HG02678 (cell line): ENCODE data around the gene TIPARP.
"Not testable (repeated sequence)": the region's sequence is repeated elsewhere in the genome, so short reads cannot be mapped to it uniquely, and the experiment has no call there.

ENCODE experiments used
- ATAC-seq: cut with Tn5 transposase; IDR thresholded peaks from one replicate; pipeline ENCODE4 v1.9.1; 2021; ENCODE audit warnings: mild to moderate bottlenecking, moderate library complexity; ENCODE audit not compliant: unreplicated experiment

TIPARP gene

DNA sequence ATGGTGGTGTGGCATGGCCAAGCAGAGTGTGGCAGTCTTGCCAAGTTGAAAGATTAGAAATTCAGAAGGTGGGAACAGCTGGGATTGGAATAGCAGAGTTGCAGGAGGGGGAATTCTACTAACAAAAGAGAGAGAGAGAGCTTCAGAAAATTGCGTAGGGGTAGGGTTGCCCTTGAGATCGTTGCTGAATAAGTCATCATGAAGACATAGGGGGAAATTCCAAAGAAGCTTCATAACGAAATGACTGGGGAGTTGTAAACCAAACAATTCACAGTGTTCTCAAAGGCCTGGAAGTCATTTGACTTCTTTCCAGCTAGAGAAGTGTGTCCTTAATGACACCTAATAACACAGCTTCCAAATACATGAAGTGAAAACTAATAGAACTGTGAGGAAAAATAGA is 26.3 kb upstream of the TIPARP start:
- ATAC-seq: no peak

DNA sequence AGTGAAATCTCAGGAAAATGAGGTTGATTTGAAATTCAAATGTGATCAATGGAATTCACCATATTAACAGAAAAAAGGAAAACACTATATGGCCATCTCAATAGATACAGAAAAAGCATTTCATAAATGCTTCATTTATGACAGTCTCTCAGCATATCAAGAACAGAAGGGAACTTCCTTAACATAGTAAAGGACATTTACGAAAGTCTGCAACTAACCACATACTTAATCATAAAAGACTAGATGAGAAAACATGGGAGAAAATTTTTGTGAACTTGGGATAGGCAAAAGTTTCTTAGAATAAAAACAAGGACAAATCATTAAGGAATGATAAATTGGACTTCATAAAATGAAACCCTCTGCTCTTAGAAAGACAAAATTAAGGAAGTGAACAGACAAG is 24.7 kb upstream of the TIPARP start:
- no peak for ATAC-seq

DNA sequence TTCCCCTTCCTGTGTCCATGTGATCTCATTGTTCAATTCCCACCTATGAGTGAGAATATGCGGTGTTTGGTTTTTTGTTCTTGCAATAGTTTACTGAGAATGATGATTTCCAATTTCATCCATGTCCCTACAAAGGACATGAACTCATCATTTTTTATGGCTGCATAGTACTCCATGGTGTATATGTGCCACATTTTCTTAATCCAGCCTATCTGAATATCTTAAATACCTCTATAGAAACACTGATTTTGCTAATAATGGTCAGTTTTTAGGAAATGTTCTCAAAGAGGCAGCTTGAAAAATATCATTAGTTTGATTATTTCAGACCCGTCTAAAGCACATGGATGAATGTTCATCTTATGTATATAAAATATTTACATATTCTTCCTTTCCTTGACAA is 21.7 kb upstream of the TIPARP start:
- ATAC-seq: not testable (repeated sequence)

DNA sequence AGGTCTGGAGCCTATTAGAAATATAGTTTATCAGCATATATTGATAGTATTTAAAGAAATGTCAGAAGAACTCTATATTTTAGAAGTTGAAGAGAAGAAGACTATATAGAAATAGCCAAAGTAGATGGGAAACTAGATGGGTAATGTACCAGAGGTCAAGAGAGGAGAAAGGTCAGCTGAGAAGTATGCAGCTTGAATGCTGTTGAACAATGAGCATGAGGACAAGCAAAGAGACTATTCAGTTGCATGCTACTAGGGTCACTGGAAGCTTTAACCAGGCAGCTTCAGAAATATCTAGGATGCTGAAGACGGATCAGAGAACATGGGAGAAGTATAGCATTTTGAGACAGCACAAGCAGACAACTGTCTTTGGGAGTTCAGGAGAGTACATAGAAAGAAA is 19.6 kb upstream of the TIPARP start:
- no peak for ATAC-seq

DNA sequence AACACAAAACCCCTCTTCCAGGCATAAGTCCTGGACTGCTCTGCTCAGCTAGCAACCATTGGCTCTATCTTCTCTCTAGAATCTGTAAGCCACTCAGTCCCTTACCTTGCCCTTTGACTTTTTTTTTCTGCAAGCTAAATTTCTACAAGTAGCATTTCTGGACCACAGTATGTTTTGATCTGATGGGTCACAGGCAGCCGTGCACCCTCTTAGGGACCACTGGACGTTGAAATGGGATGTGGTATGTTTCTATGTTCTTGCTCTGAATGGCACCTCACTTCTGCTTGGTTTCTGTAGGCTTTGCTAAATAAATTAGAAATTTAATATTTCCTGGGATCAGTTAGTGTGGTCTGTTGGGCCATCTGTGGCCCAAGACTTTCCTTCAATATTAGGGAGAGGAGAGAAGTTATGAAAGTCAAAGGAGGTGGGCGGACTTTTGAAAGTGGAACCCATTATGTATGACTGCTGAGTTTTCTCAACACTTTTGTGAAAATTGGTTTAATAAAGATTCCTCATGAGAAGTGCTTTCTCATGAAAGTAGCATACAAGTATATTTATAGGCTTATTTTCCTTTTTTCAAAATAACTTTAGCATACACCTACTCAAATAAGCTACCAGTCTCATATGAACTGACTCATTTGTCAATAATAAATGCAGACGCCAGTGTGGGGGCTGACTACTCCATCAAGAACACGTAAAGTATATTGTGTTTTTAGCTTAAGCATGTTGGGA is 18.4 kb upstream of the TIPARP start:
- peak; percentile 43 for ATAC-seq

DNA sequence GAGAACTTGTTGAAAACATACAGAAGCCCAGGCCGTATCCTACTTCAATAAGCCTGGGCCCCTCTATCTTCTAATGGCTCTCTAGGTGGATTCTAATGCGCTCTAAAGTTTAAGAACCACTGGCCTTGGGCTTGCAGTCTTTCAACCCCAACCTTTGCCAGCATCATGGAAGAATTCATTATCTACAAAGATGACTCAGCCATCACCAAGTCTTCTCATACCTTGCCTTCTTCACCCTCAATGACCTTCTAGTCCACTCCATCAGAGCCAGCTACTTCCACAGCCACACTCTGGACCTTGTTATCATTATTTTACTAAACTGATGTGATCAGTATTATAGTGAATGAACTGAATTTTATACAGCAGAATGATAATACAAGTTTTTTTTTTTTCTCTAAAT is 16.9 kb upstream of the TIPARP start:
- no peak for ATAC-seq

DNA sequence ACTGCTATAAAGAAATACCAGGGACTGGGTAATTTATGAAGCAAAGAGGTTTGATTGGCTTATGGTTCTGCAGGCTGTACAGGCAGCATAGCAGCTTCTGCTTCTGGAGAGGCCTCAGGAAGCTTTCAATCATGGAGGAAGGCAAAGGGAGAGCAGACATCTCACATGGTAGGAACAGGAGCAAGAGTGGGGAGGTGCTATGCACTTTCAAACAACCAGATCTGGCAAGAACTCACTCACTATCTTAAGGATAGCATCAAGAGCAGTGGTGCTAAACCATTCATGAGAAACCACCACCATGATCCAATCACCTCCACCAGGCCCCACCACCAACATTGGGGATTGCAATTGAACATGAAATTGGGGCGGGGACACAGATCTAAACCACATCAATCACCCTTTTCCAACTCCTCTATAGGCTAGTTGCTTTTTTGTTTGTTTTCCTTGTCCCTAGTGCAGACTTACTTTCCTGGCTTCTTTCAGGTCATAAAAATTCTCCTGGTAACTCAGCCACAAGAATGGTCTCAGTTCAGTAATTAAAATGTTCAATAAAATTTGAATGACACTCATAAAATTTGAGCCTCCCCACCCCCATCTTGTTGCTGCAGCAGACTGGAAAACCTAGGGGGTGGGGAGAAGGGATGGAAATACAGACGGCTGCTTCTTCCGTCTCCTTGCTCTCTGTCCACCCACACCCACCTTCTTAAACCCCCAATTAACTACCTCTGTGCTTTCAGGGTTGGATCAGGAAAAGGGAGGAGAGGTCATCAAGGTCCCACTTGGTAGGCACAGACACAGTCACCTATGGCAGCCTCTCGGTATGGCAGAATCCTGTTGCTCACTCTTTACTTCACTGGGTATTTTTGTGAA is 16.3 kb upstream of the TIPARP start:
- ATAC-seq: no peak

DNA sequence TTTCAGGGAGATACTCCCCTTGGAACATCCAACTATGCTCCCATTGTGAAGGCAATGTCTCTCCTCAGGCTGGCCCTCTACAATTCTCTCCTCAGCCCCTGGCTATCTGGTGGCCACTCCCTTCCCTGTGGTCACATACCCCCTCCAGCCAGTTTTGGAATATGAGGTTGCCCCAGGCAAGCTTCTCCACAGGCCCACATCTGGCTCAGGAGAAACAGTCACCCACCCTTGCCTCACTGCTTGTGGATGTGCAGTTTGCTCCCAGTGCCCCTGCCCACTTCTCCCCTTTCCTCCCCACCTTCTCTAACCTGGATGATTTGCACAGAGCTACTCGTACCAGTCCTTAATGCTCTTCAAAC is 15.7 kb upstream of the TIPARP start:
- ATAC-seq: no peak

DNA sequence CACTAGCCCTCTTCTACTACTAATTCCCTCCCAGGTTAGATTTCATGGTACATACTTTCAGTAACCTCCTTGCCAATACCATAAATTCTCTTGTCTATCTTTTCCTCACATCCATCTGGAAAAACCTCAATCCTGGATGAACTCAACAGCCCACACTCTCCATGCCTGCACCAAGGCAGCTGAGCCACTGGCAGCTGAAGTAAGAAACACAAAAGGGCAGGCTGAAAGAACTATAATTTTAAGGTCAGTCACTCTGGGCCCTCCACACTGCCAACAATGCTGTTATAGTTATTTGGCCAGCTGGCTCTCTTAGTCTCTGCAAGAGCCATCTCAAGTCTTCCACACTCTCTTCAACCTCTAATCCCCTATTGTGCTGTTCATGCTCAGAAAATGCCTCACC is 15.1 kb upstream of the TIPARP start:
- ATAC-seq: no peak

DNA sequence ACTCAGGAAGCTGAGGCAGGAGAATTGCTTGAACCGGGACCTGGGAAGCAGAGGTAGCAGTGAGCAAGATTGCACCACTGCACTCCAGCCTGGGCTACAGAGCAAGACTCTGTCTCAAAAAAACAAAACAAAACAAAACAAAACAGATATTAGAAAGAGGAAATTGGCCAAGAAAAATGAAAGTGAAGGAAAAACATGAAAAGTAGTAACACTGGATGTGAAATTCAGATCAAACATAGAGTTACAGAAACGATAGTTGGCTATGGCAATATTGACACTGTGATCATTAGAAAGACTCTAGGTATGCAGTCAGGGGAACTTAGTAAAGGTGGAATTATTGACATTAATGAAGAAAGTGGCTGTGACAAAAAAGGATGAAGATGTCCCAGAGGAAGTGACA is 13.2 kb upstream of the TIPARP start:
- ATAC-seq: peak; percentile 28

DNA sequence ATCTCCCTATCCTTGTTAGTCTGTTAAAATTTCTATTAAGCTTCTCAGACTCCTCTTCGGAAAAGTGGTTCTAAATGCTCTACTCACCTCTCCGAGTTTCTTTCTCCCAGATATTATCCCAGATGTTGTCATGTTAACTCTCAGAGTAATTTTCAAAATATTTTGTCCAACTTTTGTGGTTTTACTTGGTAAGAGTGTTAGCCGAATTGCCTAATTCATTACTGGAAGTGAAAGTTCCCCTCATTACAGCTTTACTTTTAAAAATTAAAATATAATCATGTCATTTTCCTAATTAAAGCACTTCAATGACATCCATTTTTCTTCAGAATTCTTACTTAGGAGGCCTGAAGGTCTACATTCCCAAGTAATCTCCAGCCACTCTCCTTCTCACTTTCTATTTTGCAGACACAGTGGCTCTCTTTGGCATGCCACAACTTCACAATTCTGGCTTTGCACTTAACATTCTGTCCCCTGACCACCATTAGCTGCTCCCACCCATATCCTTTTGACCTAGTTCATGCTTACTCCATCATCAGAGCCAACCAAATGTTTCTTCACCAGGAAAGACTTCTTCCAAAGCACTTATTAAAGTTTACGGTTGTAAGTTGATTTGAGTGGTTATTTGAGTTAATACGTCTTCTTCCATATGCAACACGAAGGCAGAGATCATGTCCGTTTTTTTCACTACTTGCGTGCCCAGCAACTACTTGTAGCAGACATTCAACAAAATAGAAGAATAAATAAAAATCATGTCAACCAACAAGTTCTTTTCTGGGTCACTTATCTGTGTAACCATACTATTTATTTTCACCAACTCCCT is 10.2 kb upstream of the TIPARP start:
- ATAC-seq: peak; percentile 2

DNA sequence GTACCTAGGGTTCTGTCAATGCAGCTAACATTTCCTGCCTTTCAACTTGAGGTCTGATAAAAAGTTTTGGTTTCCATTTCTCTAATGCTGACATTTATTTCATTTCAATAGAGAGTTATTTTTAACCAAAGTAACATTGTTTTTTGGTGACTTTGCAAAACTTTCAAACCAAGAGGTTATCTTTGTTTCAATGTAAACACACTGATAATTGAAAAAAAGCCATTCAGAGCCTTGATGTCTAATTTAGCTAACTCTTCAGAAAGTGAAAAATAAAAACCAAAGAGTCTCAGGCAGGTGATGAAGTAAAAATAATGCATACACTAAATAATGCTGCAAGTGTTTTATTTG is 9.6 kb upstream of the TIPARP start:
- ATAC-seq: peak; percentile 83

DNA sequence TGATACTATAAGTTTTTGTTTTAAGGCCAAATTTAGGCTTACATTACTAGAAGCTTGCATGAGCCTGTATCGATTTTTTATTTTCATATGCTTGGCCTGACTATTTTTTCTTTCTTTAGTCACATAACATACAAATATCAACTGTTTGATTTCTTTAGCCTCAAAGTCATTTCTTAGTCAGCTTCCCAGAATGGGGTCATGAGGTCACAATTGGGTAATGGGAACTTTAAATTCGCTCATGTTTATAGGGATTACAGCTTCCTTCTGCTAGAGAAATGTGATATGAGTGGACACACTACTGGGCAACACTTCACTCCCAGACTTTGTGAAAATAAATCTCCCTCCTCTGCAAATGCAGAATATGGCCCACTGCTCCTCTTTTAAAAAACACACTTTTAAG is 9.1 kb upstream of the TIPARP start:
- no peak for ATAC-seq

DNA sequence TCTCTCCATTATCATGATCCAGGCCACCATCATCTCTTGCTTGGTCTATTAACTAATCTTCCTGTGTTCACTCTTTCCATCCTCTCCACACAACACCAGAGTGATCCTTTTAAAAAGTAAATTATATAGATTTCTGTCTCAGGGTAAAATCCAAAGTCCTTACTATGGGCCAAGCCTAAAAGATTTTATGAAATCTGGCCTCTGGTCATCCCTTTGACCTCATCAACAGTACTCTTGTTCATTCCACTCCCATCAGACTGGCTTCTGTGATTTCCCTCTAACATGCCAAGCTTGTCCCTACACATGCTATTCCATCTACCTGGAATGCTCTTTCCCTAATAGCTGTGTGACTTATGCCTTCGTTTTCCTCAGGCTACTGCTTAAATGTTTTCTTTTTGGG is 8.3 kb upstream of the TIPARP start:
- ATAC-seq: no peak

DNA sequence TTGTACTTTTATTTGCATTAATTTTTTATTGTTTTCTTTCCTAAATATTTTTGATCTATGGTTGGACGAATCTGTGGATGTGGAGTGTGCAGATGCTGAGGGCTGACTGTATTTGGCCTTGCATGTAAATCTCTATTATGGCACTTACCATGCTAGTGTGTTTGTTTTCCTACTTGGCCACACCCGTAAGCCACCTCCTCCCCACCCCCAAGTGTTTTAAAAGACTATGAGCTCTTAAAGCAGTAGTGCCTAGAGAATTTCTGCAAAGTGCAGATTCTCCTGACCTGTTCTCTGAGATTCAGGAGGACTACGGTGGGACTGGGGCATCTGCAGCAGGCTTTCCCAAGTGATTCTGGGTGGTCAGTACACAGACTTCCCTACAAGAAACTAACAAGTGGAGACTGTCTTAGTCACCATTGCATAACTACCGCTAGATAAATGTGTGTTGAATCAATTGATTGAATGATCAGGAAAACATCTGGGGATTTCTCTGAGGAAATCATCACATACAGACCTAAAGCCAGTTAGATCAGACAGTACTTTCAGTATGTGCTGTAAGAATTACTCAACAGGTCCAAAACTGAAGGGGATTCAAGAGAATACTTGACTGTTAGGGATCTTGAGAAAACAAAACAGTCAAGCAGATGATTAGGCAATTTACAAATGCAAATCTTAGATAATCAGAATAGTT is 6.2 kb upstream of the TIPARP start:
- ATAC-seq: no peak

DNA sequence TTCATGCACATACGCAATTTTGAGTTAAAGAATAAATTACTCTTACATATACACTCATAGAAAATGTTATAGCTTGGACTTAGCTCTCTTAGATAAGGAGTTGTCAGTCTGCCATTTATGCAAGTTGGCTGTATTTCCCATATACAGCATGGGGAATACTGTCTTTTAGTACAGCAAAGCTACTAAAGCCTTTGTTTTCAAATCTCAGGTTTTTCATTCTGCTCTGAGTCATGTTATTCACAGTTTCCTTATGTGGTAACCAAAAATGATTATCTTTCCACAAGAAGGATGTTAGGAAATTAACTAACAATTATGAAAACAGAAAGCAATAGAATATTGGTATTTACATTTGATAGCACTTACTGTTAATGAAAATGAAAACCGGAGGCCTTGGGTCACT is 4.3 kb upstream of the TIPARP start:
- ATAC-seq: no peak

DNA sequence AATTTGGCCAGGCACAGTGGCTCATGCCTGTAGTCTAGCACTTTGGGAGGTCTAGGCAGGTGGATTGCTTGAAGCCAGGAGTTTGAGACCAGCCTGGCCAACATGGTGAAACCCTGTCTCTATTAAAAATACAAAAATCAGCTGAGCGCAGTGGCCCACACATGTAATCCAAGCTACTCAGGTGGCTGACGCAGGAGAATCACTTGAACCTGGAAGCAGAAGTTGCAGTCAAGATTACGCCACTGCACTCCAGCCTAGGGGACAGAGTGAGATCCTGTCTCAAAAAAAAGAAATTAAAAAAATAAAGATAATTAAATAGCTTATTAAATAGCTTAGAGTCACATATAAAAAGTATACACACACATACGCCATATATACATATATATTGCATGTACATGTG is 3.7 kb upstream of the TIPARP start:
- ATAC-seq: no peak

DNA sequence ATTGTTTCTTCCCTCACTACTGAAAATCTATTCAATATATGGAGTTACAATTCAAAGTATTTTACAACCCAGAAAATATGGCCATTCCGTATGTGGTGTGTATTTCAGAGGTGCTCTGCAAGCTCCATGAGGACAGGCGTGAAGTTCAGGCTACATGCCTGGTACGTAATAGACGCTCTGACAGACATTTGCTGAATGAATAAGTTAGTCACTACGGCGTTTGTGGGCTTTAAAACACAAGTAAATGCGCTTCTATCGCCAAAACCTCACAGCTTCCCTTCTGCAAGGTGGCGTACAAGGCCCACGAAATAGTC is 701 bp upstream of the TIPARP start:
- no peak for ATAC-seq

DNA sequence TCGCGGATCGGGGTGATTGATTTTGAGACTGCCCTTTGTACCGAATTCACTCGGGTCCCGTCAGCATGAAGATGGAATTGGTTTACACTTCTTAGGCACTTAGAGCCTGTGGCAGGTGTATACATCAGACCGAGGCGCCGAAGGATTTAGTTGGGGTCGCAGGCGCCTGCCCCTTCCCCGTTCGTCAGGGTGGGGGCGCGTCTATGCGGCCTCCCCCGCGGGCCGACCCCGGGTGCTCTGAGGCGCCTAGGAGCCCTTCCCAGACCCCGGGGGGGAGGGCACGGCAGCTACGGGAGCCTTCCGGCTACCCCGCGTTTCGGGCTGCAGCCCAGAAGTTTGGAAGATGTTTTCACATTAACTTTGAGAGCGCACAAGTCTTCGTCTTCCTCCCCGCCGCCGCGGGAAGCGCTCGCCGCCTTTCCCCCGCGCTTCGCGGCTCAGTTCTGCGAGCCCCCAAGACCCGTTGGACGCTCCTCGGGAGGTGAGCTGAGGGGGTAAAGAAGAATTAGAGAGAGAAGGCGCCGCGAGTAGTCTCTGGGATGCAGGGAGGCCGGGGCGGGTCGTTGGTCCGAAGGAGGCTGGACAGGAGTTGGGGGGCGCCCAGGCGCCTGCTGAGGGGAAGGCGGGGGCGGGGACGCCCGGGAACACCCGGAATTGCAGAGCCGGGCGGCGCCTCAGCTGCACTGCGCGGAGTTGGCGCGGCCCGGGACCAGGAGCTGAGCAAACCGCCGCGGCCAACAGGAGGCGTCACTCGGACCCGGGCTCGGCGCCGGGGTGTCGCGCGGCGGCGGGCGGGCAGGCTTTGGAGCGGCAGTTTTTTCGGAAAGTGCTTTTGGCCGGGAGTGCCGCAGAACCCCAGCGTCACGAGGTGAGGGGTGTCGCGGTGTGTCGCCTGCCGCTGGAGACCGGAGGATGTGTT is 780 bp downstream of the TIPARP start:
- no peak for ATAC-seq
